Glomerular visceral epithelial cell (primary cell): ENCODE results near the gene UBE2L5.

ENCODE experiments used
- DNase-seq: peaks from one replicate; pipeline ENCODE4 v3.0.0-alpha.2; 2016; ENCODE audit errors: extremely low spot score

The UBE2L5 gene

DNA sequence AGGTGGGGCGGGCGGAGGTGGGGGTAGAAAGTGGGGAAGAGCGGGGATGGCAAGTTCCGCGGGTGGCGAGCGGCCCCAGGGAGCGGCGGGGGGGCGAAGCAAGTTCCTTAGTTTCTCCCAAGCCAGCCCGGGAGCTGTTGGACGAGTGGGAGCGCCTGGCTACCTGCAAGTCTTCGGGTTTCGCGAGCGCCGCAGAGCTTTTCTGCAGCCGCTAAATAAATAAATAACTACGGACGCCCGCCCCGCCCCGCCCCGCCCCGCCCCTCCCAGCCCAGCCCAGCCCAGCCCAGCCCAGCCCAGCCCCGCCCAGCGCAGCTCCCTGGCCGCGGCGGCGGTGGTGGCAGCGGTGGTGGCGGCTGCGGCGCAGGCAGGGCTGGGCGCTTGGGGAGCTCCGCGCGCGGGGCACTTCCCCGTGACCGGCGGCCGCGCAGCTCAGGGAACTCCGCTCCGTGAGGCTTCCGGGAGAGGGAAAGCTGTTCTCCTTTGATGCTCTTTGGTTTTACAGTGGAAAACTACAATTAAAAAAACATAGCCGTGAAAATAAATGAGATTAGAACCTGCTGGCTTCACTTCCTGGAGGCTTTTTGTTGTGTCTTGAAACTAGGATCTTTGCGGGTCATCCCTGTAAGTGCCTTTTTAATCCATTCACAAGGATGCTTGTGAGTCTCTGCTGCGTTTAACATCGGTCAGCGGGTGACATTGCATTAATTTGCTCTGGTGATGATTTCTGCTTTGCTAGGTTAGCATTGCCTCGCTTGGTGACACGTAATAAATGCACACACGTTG is at the start of gene UBE2L5:
UBE2L5 (plus strand) TSS at position 440 of the 786 bp plus-strand sequence. CDS start 5,498 bp downstream, outside the sequence.
- peak; percentile 87 for DNase-seq

DNA sequence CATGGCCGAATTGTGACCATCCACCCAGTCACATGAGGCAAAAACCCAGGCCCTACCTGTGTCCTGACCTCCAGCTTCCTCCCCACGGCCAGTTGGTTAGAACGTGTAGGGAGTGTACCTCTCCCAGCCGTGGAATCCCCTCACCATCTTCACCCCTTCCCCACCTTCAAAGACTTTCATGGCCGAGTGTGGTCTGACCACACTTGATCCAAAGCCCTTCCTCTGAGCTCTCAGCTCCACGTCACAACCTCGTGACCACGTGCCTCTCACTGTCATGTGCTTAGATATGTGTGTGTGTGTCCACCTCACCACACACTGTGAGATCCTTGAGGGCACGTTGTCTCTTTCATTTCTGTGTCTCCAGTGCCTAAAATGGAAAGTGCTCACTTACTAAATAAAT is 48.6 kb upstream of the UBE2L5 start:
- no peak for DNase-seq

DNA sequence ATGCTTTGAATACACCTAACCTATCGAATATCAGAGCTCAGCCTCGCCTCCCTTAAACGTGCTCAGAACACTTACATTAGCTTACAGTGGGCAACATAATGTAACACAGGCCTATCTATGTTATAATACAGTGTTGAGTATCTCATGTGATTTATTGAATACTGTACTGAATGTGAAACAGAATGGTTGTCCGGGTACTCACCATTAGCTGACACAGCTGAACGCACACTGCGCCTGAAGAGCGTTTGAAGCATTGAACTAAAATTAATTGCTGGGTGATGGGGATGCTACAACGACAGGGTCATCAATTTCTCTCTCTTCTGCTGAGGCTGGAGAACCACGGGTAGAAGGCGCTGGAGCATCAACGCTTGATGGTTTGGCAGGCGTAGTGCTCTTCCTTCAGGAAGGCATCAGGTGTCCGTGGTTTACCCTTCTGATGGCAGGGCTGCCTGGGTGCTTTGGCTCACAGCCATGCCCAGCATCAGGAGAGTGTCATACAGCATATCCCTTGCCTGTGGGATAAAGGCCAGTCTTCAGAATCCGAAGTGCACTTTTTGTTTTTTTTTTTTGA is 46.9 kb upstream of the UBE2L5 start:
- peak; percentile 31 for DNase-seq

DNA sequence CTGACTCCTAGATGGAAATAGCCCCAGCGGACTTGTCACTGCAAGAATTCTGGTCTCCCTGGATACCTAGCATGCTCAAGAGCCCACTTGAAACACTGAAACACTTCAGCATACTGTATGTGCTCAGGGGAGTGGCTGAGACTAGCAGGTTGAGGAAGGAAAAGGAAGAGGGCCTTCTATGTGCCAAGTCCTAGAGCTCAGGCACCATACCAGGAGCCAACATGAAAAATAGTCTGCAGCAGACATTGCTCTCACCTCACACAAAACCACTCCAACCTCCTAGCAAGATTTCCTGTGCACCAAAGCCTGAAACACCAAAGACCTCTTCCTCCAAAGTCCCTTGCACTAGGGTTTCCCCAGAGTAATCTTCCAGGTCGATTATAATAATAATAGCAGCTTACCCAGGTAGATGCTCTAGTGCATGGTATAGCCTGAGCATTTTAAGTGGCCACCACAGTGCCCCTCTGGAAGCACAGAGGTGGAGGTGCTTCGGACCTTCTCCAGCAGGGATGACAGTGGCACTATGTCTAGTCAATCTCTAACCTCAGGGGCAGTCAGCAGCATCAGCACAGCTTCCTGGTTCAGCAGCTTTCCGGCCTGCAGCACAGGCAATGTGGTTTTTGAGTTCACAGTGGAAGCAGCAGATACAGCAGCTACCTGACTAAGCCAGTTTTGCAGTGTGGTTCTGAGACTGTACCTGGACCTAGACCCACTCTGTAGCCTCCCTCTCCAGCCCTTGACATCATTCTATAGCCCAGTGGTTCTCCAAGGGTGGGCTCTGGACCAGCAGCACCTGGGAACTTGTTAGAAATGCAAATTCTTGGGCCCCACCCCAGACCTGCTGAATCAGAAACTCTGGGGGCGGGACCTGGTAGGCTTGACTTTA is 45.6 kb upstream of the UBE2L5 start:
- peak; percentile 34 for DNase-seq

DNA sequence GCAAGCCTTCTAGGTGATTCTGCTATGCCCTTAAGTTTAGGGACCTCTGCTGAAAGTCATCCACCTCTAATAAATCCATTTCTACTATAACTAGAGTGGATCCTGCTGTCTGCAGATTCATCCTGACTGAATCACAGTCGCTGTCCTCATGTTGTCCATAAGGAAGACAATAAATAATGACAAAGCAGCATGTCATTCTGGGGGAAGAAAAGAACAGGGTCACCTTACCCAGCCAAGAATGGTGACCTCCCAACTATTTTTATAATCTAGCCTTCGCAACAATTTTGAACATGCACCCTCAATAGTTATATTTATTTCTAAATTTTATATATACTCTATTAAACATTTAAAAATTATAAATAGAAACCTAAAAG is 45.0 kb upstream of the UBE2L5 start:
- DNase-seq: no peak

DNA sequence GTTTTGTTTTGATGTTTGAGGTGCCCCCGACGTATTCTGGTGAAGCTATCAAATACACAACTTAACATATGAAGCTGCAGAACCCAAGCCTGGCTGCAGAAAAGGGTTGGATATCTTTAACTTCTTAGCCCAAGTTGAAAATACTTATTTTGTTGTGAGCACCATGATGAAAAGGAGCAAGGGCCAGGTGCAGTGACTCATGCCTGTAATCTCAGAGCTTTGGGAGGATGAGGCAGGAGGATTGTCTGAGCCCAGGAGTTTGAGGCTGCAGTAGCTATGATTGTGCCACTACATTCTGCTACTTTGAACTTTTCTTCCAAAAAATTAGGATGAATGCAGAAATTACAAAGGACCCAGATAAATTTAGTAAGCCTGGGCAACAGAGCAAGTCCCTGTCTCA is 44.1 kb upstream of the UBE2L5 start:
- no peak for DNase-seq

DNA sequence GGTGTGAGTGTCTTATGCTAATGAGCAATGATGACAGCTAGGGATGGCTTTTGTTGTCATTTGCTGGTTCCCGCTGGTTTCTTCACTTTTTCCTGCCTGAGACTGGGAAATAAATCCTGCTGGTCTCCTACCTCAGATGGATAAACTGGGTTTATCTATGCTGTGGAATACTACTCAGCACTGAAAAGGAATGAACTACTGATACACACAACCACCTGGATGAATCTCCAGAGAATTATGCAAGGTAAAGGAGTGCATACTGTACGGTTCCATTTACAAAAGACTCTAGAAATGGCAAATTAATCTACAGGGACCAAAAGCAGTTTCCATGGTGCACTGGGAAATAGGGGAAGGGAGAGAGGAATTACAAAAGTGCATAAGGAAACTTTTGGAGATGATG is 41.2 kb upstream of the UBE2L5 start:
- DNase-seq: no peak

DNA sequence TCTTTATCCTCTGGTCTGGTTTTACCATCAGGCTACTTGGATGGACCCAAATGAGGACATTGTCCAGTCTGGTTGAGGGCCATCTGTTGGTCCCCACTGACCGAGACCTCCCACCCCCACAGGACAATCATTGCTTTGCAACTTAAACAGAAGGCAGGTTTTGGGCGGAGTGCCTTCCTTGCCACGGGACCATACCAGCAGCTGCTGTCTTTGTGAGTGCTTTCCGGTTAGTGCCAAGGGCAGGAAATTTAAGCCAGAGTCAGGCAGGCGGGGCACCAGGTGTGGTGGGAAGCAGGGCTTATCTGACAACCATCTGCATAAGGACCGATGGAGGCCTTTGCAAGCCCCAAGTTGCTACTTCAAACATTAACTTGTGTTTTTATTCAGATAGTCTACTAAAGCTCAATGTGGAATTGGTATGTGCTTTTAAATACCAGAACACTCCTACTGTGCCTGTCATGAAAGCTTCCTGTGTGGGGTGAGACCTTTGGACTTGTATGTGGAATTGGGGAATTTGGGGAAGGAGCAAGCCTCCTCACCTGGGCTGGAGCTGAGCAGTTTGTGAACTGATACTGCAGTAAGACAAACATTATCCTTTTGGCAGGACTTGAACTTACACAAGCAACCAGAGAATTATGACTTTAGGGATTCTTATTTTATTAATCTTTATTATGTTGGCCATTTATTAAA is 39.3 kb upstream of the UBE2L5 start:
- no peak for DNase-seq

DNA sequence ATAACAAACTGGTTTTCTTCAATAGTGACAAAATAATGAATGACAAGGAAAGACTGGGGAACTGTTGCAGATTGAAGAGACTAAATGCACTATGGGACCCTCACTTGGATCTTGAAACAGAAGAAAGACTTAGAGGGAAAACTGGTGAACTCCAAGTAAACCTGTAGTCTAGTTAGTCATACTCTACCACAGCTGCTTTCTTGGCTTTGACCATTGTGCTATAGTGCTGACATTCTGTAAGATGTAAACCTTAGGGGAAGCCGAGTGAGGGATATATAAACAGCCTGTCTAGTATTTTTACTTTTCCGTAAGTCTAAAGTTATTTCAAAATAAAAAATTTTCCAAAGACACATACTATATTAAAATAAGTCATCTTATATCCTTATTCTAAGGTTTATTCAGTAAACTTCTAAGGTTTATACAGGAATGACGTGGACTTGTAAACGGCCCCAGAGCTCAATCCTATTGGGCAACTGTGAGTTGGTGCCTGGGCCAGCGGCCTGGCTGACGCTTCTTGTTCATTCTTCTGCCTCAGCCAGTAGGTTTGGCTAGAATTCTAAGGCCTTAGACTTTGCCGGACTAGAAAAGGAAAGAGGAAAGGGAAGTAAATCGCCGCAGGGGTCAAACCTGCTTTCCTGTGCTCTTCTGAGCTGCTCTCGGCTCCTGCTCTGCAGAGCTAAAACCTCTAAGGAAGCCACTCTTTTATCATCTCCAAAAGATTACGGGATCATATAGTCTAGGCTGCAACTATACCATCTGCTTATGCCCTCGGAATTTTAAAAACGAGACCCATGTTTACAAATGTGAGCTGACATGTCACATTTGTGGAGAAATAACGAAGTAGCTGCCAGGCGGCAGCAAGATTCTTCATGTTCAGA is 33.6 kb upstream of the UBE2L5 start:
- DNase-seq: no peak

DNA sequence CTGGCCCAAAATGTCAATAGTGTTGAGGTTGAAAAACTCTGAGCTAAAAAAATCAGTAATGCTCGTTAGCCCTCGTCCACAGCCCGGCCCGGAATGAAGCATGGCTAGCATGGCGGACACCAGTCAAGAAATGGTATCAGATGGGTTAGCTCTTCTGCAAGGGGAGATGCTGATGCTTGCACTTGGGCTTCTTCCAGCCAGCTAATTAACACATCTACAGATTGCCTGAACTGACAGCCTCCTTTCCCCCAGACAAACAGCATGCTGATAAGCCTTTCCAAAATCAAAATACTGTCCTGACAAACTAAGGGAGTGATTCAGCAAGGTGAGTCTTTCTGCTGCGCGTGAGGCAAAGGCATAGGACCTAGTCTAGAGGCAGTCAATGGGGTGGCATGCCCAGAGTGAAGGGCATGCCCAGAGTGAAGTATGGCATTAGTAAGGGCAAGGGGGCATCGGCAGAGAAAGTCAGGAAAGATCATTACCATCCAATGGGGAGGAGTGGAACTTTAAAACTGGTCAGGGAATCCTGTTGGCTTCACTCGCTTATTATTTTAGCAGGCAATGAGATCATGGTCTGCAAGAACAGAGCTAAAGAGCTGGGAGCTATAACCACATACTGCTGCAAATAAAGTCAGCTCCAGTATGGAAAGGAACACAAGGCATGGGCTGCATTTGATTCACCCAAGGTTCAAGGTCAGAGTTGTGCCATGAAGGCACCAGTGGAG is 30.2 kb upstream of the UBE2L5 start:
- DNase-seq: no peak

DNA sequence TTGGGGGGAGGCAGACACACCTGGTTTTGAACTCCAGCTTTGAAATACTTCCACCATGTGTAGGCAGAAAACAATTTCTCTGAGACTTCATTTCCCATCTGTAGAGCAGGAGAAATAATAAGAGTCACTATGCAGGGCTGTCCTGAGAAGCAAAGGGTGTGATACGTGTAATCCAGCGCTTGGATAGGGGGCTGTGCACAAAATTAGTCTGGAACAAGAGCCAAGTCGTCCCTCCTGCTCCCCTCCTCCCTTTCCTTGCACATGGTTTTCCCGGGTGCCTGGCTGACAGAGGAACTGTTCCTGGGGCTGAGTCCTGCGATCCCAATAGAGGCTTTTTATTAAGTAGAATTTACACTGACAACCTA is 29.6 kb upstream of the UBE2L5 start:
- no peak for DNase-seq

DNA sequence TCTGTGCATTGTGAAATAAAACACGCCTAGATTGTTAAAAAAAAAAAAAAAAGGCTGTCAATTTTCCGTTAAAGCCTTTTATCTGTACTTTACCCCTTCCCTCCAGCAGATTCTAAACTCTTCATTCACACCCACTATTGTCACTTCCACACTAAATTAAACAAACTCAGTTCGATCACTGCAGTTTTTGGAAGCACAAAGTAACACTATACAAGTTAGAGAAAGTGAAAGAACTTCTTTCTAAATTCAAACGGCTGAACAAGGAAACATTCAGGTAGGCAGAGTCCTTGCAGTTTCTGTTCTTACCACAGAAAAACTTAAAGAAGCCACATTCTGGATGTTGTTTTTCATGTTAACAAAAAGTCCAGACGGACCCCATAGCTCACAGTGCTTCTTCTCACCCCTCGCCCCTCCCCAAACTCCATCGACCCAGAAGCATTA is 27.5 kb upstream of the UBE2L5 start:
- DNase-seq: no peak

DNA sequence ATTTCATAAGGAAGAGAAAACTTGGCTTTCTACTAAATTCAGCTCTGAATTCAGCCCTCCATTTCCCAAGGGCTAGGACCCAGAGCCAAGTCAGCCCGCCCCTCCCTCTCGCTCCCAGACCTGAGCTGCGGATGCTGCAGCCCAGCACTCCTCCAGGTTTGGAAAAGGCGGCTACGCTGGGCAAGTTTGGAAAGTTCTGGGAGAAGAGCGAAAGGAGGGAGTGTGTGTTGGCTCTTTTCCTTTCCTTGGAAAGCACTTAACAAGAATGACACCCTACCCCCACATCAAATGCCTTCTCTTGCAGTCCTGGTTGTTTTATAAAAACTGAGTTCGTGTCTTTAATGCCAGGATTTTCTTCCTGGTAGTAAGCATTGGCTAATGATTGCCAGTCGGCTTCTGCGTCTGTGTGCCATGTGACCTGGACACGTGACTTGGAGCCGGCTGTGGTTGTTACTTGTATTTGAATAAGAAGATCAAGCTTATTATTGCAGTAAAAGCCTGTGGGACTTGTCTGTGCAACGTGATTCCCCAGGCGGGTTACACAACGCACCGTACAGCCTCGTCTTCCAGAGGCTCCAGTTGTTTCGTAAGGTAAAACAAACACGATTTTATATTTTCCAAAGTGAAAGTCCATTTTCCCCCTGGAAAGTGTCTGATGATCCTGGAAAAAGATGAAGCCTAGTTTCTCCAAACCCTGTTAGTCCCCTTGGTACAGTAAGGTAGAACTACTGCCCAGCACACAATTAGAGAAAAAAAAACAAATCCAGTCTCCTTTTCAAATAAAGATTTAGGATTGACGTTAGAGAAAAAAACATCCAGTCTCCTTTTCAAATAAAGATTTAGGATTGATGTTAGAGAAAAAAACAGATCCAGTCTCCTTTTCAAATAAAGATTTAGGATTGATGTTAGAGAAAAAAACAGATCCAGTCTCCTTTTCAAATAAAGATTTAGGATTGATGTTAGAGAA is 26.8 kb upstream of the UBE2L5 start:
- DNase-seq: peak; percentile 85

DNA sequence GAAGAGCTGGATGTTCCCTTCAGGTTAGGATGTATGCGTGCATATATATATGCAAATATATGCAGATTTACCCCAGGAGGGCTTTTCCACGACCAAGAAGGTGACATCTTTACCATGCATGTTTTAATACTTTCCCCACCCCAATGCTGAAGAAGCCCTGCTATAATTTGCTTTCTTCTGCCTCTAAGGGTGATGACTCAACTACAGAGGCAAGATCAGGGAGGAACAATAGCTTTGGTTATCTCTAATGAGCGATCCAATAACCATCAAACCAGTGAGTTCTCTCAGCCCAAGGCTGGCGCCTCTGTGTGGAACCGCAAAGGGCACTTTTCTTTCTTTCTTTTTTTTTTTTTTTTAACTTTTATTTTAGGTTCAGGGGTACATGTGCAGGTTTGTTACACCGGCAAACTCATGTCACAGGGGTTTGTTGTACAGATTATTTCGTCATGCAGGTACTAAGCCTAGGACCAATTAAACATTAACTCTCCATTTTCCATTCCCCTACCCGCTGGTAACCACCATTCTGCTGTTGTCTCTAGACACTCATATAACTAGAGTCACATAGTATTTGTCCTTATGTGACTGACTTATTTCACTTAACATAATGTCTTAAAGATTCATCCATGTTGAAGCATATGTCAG is 25.7 kb upstream of the UBE2L5 start:
- DNase-seq: peak; percentile 26

DNA sequence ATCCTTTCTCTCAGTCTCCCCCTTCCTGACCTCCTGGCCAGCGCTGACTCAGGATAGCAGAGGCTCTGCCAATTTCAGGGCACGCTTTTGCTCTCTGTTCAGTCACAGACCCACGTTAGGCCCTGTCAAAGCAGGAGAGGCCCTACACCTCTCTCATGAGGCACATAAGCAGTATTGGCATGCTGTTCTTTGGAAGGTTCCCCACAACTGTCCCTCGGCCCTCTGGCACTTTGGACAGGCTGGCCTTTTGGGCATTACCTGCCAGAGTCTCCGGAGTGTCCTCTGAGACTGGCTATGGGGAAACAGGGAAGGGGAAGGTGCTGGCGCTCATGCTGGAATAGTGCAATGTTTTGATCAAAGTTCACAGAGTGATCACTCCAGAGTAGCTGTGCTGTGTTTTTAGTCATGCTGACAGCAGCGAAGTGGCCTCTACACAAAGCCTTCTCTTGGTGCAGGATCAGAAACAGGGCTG is 23.7 kb upstream of the UBE2L5 start:
- DNase-seq: peak; percentile 13

DNA sequence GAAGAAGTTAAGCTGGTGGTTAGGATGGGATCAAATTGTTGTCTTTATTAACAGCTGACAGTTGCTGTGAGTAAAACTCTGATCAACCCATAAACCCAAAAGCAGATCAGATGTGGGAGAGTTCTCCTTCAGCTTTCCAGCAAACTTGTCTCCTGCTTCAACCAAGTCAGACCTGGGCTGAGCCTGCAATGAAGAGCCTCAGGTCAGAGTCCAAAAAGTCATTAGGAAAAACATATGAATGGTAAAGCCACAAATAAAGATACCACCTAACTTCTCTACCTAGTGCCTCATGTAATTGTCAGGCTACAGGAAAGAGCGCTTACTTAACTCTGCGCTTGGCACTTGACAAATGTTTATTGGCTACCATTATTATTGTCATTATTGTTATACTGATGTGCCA is 21.9 kb upstream of the UBE2L5 start:
- no peak for DNase-seq

DNA sequence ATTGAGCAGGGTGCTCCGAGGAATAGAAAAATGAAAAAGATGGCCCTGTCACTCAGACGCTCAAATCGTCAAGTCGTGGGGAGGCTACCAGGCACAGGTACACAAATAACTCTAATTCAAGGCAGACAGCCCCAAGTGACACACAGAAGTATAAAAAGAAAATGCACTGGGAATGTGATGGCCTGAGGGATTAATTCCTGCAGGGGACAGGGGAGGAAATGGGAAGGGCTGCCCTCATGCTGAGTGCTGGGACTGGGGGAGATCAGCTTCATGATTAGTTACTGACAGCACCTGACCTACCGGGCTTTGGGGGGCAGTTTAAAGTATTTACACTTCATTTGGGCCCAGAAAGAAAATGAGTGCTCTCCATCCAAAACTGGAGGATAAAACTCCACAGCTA is 20.9 kb upstream of the UBE2L5 start:
- DNase-seq: no peak

DNA sequence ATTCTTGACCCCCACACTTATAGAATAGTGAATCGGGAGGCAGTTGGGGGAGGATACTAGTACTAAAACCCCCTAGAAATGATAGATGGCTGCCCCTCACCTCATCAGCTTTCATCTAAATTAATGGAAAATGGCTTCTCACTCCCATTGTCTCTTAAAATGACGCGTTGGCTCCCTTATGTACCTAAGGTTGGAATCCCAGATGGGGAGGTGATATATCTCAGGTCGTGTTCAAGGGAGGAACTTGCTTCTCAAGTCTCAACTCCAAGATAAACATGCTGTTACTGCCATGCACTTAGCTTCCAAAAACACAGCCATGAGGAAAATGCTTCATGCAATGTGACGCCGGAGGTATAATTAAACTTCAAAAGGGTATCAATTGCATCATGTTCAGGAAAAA is 18.8 kb upstream of the UBE2L5 start:
- no peak for DNase-seq

DNA sequence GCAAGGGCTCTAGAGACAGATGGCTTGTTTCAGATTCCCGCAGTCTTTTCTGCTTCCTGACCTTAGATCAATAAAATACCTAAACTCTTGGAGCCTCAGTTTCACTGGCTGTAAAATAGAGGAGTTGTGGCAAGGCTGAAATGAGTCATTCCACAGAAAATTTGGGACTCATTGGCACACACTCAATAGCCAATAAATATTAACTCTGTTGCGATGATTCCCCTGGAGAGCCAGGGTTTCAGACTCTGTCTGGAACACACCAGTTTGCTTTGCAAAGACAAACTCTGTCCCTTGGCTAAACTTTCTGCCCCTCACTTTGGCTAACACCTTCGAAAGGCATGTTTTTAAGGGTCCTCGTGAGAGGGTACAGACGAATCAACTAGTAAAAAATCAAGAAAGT is 18.1 kb upstream of the UBE2L5 start:
- DNase-seq: no peak
